Suprapubic skin (tissue), 4 donors: ENCODE results near the gene FYN.

Experiments used
- EP300 ChIP-seq: sonication (generic); formaldehyde crosslinking; IDR thresholded peaks from one replicate; pipeline ENCODE4 v1.6.1; 2017; ENCODE audit warnings: antibody characterized with exemption
- POLR2A ChIP-seq, 2 donors: fragments of 450-650 bp; IDR thresholded peaks; one replicate each; pipeline ENCODE4 v1.6.1; 2017; ENCODE audit warnings: antibody characterized with exemption in 2 of 2, mild to moderate bottlenecking in 2 of 2, moderate library complexity in 2 of 2
- POLR2AphosphoS5 ChIP-seq, 3 donors: sonication (generic); formaldehyde crosslinking; IDR thresholded peaks; one replicate each; pipeline ENCODE4 v1.6.1; 2017; ENCODE audit warnings: antibody characterized with exemption in 3 of 3
- TF ChIP-seq, protein P1 (sequence below), 2 donors: fragments of 200-600 bp in 1 of 2; fragments of 450-650 bp in 1 of 2; sonication (generic) in 1 of 2; IDR thresholded peaks; one replicate each; pipeline ENCODE4 v1.5.1; 2016 to 2019; ENCODE audit warnings: antibody characterized with exemption in 2 of 2, mild to moderate bottlenecking in 1 of 2, moderate library complexity in 1 of 2

DNA sequence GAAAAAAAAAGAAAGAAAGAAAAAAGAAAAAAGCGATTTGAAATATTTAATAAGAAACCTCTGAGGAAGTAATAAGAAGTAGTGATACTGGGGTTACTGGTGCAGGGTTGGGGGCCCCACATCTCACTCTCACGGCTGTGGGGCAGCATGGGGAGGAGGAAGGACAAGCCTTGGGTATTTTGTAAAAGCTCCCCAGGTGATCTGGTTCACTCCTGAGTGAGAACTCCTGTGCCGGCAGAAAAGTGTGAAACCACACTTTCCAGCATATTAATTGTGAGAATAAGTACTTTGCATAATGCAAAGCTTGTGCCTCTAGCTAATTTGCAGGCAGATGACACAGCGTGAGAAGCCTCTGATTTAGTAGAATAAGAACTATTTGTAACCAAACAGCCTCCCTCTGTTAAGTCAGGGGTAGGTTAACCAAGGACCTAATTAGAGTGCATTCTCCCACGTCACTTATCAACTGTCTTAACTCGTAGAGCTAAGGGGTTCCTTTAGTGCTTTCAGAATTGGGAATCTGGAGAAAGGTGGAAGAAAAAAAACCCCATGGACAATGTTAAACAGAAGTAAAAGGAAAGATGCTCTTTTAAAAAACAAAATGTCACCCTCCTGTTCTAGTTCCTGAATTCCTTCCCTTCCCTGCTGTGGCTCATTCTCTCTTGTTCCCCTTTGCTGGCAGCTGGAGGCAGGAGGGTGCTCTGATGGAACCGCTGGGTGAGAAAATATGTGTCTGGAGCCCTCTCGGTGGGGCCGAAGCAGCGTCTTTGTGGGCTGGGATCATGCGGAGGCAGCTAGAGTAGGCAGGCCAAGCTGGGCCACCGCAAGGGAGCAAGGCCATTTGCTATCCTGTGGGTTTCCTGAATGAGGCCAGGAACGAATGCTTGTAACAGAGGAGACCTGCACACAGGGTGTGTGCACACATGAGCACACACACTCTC, 108.7 kb downstream of the FYN start:
- TF ChIP-seq, protein P1, sequence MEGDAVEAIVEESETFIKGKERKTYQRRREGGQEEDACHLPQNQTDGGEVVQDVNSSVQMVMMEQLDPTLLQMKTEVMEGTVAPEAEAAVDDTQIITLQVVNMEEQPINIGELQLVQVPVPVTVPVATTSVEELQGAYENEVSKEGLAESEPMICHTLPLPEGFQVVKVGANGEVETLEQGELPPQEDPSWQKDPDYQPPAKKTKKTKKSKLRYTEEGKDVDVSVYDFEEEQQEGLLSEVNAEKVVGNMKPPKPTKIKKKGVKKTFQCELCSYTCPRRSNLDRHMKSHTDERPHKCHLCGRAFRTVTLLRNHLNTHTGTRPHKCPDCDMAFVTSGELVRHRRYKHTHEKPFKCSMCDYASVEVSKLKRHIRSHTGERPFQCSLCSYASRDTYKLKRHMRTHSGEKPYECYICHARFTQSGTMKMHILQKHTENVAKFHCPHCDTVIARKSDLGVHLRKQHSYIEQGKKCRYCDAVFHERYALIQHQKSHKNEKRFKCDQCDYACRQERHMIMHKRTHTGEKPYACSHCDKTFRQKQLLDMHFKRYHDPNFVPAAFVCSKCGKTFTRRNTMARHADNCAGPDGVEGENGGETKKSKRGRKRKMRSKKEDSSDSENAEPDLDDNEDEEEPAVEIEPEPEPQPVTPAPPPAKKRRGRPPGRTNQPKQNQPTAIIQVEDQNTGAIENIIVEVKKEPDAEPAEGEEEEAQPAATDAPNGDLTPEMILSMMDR (IDR thresholded peaks at IDR 0.05), result no peak
- TF ChIP-seq POLR2A (IDR thresholded peaks at IDR 0.05), result no peak
- no peak for TF ChIP-seq POLR2AphosphoS5 (IDR thresholded peaks at IDR 0.05)
- TF ChIP-seq EP300, result no peak
